SK-N-SH treated with all-trans-retinoic acid at 6 μM for 48 hours (cell line): ENCODE data around the gene NSUN4.

Source experiments
- CREB5 ChIP-seq: fragments of 250-450 bp; sonication (Bioruptor Pico); IDR thresholded peaks from 2 replicates; pipeline ENCODE4 v1.5.1; 2020; ENCODE audit warnings: low read depth, mild to moderate bottlenecking, moderate library complexity
- GLIS3 ChIP-seq: fragments of 250-450 bp; sonication (Bioruptor Pico); IDR thresholded peaks from 2 replicates; pipeline ENCODE4 v1.5.0; 2020; ENCODE audit warnings: mild to moderate bottlenecking, moderate library complexity
- SNAI2 ChIP-seq: fragments of 250-450 bp; sonication (Bioruptor Pico); IDR thresholded peaks from 2 replicates; pipeline ENCODE4 v1.5.0; 2020; ENCODE audit warnings: mild to moderate bottlenecking, moderate library complexity

- no peak for TF ChIP-seq SNAI2 (CRISPR knock-in tag)
- TF ChIP-seq GLIS3, result no peak
- no peak for TF ChIP-seq CREB5 (CRISPR knock-in tag)
These were observed 64.0 kb downstream of the NSUN4 start for GRCh38 chr1:46404482-46405196.
